IPS DF 19.7 (cell line): Measurements from ENCODE around the gene MS4A2.
"Not testable (repeated sequence)": the region's sequence is repeated elsewhere in the genome, so short reads cannot be mapped to it uniquely, and the experiment has no call there.

Source experiments
- DNase-seq: peaks from one replicate; pipeline ENCODE4 v3.0.0-alpha.2; 2013; ENCODE audit warnings: low read depth, low spot score

The MS4A2 gene

DNA sequence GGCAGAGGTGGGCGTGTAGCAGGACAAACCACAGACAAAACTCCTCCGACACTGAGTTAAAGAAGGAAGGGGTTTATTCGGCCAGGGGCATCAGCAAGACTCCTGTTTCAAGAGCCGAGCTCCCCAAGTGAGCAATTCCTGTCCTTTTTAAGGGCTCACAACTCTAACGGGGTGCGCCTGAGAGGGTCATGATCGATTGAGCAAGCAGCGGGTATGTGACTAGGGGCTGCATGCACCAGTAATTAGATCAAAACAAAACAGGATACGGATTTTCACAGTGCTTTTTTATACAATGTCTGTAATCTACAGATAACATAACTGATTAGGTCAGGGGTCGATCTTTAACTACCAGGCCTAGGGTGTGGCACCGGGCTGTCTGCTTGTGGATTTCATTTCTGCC lies 12.9 kb downstream of the MS4A2 start:
- not testable (repeated sequence) for DNase-seq

DNA sequence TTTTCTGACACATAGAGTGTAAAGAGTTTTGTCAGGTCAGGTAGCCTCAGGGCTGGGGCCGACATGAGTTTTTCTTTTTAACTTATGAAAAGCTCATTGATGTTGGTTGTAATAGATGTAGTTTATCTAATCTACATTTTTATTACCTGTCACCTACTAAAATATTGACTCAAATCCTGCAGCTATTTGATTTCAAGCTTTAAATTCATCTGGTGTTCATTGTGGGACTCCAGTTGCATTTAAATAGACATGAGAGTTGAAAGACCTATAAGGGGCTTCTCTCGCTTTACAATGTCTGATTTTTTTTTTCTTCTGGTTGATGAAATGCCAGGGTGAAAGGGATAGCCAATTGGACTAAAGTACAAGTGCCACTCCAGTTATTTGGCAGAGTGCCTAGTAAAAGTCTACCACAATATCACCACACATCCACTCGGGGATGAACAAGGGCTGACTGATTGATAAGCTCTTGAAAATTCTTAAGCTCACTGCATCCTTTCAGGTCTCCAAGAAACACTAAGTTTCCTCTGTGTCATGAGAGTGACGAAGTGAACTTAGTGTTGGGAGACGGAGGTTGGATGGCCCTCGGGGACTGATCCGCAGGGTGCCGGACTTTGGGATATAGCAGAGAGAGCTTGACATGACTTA lies 16.1 kb downstream of the MS4A2 start:
- DNase-seq, result not testable (repeated sequence)

DNA sequence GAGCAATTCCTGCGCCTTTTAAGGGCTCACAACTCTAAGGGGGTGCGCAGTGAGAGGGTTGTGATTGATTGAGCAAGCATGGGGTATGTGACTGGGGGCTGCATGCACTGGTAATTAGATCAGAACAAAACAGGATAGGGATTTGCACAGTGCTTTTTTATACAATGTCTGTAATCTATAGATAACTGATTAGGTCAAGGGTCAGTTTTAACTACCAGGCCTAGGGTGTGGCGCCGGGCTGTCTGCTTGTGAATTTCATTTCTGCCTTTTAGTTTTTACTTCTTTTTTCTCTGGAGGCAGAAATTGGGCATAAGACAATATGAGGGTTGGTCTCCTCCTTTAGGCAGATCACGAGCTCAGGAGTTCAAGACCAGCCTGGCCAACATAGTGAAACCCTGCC lies 20.2 kb downstream of the MS4A2 start:
- DNase-seq, result not testable (repeated sequence)

DNA sequence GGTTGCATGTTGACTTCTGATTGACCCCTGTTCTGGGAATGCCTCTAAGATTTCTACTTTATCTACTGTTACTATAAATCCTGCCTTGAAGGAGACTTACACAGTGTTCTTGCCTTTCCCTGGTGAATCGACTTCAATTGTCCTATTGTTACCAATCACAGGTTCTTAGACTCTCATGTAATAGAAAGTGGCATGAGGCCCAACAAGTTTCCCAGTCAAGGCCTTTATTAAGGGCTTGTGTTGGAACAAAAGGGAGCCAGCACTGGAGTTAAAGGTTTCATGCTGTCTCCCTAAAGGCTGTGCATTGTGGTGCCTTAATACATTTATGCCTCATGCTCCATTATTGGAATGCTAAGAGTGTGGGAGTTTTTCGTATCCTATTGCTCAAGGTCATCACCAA lies 23.3 kb downstream of the MS4A2 start:
- DNase-seq, result no peak

DNA sequence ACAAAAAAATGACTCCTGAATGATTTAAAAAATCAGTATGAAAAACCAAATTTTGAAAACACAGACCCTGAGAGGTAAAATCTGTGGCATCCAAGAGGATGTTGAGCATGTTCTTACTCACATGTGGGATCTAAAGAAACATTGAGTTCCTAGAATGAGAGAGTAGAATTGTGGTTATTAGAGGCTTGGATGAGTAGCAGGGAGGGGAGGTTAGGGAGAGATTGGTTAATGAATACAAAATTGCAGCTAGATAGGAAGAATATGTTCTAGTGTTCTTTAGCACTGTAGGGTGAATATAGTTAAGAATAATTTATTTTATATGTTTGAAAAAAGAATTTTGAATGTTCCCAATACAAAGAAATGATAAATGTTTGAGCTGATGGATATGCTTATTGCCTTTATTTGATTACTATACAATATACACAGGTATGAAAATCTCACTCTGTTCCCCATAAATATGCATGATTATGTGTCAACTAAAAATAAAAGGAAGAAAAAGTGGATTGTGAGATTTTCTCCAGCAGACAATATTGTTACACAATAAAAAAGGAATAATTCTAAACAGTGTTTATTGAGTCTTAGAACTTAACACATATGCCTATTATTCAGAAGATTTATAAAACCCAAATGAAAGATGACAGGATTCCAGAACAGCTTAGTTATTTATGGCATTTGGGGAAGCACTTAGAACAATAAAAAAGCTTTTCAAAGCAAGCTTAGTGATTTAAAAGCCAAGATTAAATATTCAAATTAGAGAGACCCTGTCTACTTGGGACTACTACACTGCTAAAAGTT lies 28.7 kb downstream of the MS4A2 start:
- DNase-seq, result no peak

DNA sequence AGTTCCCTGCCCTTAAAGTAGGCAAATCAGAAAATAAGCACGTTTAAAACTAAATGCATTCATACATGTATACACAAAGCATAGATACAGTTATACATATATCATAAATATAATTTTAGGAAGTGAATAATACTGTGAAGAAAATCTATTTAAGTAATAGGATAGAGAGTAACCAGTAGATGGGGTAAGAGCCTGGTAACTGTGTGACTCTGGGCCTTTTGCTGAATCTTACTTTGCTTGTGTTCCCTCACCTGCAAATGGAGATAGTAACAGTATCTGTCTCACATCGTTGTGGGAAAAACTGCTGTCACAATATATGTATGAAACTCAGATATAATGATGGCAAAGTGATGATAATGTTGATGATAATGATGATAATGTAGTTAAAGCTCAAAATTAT lies 29.9 kb downstream of the MS4A2 start:
- no peak for DNase-seq

DNA sequence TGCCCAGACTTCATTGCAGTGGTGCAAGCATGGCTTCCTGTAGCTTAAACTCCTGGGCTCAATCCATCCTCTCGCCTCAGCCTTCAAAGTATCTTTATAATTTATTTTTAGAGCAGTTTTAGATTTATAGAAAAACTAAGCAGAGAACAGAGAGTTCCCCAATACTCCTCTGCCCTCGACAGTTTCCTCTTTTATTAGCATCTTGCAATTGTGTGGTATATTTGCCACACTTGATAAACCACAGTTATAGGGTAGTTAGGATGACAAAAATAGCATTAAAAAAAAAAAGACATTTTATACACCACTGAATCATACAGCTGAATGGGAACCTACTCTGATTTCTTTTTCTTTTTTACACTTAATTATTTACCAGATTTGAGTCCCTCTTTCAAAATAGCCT lies 31.2 kb downstream of the MS4A2 start:
- DNase-seq, result no peak

DNA sequence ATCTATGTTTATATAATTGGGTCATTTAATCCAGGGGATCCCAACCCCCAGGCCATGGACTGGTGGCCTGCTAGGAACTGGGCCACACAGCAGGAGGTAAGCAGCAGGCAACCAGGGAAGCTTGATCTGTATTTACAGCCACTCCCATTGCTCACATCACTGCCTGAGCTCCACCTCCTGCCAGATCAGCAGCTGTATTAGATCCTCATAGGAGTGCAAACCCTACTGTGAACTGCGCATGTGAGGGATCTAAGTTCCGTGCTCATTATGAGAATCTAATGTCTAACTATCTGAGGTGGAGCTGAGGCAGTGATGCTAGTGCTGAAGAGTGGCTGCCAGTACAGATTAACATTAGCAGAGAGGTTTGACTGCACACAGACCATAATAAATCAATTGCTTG lies 32.8 kb downstream of the MS4A2 start:
- DNase-seq, result no peak

DNA sequence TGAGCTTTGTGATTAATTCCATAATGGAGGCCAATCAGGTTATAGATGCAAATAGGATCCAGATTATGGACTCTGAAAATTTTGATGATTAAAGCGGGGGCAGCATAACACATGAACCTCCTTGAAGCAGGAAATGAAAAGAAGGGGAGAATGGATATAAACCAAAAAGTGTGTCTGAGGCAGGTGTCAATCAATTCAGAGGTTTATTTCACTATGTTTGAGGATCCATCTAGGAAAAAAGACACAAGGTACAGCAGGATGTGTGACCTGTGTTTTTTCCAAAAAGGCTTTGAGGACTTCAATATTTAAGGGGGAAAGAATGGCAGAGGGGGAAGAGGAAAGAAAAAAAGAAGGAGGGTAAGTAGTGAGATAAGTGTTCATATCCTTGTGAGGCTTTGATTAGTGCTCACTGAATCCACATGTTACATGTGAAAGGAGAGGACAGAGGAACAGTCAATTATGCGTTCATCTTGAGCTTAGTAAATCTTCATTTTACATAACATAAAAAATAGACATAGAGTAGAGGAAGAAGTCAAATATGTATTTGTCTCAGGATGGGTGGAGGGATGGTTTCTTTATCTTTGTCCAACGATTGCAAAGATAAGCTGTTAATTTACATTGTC lies 34.1 kb downstream of the MS4A2 start:
- DNase-seq, result no peak

DNA sequence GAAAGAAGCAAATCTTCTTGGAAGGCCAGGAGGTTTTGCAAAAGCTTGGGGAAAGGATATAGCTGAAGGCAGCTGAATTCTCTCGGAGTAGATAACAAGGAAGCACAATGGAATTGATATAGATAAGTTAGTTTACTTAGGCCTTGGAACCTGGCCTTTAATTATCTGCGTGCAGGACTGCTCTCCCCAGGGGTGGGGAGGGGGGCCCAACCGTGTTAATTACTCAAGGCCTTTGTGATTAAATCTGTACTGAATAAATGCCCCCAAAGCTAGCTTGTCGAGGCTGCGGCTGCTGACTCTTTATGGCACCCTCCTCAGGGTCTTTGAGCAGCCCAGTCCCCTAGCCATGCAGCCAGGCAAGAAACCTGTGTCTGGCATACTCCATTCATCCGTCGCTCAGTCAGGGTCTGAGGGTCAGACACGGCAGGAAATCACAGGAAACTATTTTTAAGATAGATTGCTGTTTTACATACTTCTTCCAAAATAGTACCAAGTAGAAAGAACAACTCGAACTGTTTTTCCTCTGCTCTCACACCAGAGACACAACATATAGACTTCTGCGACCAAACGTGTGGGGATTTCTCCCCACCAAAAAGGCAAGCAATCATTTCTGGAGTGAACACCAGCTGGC lies 36.5 kb downstream of the MS4A2 start:
- DNase-seq, result no peak

DNA sequence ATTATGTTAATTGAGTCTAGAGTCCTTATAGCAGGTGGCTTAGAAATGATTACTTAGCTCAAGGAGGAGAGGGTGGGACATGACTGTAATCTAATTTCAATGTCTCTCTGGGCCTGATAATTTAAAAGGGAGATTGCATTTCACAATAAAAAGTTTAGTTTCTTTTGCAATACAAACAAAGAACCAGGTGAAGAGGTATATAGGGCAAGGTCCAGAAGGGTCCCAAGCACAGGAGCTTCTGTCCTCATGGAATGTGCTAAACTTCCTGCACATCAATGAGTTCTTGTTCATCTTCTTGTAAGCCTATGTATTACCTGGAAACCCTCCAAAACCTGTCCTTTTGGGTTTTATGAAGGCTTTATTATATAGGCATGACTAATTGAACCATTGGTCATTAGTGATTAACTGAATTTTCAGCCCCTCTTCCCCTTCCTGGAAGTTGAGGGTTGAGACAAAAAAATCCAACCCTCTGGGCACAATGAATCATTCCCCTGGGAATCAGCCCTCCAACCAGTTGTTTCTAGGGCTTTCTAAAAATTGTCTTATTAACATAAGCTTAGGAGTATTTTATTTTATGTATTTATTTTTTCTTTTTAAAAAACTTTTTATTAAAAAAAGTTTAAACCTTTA lies 37.6 kb downstream of the MS4A2 start:
- DNase-seq, result no peak

DNA sequence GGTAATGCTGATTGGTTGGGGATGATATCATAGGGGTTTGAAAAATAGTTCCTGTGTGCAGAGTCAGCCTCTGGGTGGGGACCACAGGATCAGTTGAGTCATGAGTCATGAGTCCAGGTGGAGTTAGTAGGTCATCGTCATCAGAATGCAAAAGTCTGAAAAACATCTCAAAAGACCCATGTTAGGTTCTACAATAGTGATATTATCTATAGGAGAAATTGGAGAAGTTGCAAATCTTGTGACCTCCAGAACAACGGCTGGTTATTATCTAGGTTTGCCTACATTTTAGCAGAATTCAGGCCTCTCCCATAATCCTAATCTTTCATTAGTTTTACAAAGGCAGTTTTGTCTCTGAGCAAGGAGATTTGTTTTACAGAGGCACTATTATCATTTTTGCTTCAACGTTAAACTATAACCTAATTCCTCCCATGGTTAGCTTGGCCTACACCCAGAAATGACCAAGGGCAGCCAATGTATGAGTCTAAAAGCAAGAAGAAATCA lies 38.9 kb downstream of the MS4A2 start:
- no peak for DNase-seq

DNA sequence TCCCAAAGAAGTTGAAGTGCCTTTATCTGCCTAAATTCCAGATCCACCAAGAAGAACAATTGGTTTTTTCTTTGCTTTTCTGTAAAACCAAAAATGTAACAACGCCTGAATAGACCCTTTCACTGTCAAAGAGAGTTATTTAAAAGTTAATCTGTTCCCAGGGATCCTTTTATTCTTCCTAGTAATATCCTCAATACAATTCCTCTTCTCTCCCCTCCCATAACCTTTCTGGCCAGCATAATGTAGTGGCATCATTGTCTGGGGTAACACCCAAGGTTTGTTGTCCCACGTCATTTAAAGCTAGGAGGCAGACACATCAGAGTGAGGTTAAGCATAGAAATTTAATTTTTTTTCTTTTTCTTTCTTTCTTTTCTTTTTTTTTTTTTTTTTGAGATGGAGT lies 39.9 kb downstream of the MS4A2 start:
- no peak for DNase-seq

DNA sequence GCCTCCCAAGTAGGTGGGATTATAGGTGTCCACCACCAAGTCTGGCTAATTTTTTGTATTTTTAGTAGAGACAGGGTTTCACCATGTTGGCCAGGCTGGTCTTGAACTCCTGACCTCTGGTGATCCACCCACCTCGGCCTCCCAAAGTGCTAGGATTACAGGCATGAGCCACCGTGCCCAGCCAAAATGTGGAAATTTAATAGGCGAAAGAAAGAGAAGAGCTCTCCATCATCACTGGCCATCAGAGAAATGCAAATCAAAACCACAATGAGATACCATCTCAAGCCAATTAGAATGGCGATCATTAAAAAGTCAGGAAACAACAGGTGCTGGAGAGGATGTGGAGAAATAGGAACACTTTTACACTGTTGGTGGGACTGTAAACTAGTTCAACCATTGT lies 40.4 kb downstream of the MS4A2 start:
- DNase-seq, result not testable (repeated sequence)

DNA sequence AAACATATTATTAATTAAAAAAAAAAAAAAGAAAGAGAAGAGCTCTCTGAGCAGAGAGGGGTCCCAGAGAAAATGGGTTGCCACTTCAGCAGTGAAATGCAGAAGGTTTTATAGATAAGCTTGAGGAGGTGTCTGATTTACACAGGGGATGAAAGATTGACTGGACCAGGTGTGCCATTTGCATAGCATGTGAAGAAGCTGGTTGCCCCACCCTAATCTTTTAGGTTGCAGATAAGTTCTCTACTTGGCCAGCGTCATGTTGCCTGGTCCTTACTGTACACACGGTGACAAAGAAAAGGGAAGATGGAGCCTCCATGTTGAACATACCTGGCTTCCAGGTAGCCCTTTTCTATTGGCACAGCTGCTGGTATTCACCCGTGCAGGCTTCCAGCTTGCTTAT lies 41.4 kb downstream of the MS4A2 start:
- DNase-seq, result no peak

DNA sequence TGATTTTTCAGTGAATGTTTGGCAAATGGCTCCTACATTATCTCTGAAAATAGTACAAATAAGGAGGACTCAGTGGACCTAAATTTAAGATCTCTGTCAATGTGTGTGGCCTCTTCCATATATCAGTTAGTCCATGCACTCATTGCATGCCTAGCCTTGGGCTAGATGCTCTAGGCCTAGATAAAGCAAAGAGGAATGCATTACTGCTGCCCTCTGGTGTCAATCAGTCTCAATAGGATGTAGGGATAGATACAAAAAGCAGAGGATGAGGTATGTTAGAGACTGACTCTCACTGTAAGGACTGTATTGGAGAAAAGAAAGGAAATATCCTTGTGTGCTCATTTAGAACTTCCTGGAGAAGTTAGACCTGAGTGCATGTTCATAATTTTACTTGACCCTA lies 42.0 kb downstream of the MS4A2 start:
- DNase-seq, result peak; percentile 42

DNA sequence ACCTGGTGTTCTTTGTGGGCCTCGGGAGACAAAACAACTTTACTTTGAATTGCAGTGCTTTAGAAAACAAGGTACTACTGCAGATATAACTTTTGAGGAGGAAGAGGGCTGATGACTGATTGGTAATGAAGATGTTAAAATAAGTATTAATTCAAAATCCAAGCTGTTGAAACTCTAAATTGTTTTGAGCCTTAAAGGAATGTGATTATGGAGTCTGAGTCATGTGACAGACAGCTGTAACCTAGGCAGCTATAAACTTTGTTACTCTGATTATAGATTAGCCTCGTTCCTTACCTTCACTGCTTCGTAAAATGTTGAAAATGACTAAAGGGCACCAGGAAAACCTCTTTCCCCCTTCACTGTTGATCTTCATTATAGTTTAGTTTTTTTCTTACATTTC lies 43.4 kb downstream of the MS4A2 start:
- DNase-seq, result no peak

DNA sequence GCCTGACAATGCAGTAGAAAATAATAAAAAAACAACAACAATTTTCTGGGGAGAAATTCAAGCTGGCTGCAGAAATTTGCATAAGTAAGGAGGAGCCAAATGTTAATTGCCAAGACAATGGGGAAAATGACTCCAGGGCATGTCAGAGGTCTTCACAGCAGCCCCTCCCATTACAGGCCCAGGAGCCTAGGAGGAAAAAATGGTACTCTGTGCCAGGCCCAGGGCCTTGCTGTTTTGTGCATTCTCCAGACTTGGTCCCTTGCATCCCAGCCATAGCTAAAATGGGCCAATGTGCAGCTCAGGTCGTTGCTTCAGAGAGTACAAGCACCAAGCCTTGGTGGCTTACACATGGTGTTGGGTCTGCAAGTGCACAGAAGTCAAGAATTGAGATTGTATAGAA lies 45.5 kb downstream of the MS4A2 start:
- no peak for DNase-seq

DNA sequence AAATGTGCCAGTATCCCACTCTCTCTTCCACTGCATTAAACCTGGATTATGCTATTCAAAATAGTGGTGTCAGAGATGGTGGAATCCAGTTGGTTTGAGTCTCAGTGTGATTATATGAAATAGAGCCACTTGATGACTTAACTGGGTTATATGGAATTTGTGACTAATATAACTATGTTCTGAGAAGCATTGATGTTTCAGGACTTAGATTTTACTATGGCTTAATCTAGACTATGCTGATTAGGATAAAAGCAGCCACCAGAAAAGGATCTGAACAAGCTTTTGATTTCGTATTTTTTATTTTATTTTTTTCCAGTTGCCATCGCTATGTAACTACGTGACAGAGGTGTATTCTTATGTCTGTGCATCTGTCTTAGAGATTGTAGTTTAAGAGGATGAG lies 55.3 kb downstream of the MS4A2 start:
- no peak for DNase-seq

DNA sequence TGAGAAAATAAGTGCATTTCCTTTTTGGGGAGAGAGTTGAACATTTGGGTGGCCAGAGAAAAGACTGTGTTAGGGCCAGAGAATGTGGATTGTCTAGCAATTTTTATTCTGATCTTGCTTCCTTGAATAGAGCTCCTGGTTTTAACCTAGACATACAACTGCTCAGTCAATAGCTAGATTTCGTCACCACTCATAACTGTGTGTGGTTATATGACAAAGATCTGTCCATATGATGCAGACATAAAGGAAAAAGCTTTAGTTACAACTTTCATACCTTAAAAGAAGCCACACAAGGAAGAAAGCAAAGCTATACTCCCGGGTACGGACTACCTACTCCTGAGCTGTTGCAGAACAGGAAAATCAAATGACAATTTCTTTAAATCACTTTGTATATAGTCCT lies 57.2 kb downstream of the MS4A2 start:
- DNase-seq, result no peak
